OCI-LY1 (cell line): ENCODE data around the gene VIPR2.

Experiments used
- H2AFZ ChIP-seq: fragments of 200-600 bp; sonication (generic), shearing (Covaris generic); 2 replicates; pipeline ENCODE4 v1.6.0; 2014; ENCODE audit warnings: antibody characterized with exemption, mild to moderate bottlenecking, low read length
- H3F3A ChIP-seq: fragments of 200-600 bp; sonication (generic), shearing (Covaris generic); 2 replicates; pipeline ENCODE4 v1.6.0; 2014; ENCODE audit warnings: mild to moderate bottlenecking, antibody characterized with exemption, low read length, moderate library complexity; ENCODE audit not compliant: insufficient read depth
- H3K27ac ChIP-seq: fragments of 200-600 bp; sonication (generic); 2 replicates; pipeline ENCODE4 v1.5.1; 2014; ENCODE audit warnings: low read length, mixed run types, mild to moderate bottlenecking, low read depth; ENCODE audit not compliant: poor library complexity, severe bottlenecking
- H3K27me3 ChIP-seq: fragments of 200-600 bp; sonication (generic); 2 replicates; pipeline ENCODE4 v1.6.0; 2014; ENCODE audit warnings: antibody characterized with exemption, mild to moderate bottlenecking, low read length, moderate library complexity; ENCODE audit not compliant: insufficient read depth
- H3K36me3 ChIP-seq: fragments of 200-600 bp; sonication (generic); 2 replicates; pipeline ENCODE4 v1.6.1; 2014; ENCODE audit warnings: mild to moderate bottlenecking, antibody characterized with exemption, low read length, moderate library complexity, mixed read lengths; ENCODE audit not compliant: insufficient read depth
- H3K4me1 ChIP-seq: fragments of 200-600 bp; sonication (generic); 2 replicates; pipeline ENCODE4 v1.5.1; 2014; ENCODE audit warnings: mild to moderate bottlenecking, low read length, moderate library complexity; ENCODE audit not compliant: insufficient read depth, severe bottlenecking
- H3K4me2 ChIP-seq: fragments of 200-600 bp; sonication (generic), shearing (Covaris generic); 2 replicates; pipeline ENCODE4 v1.6.1; 2014; ENCODE audit warnings: low read length
- H3K4me3 ChIP-seq: fragments of 200-600 bp; sonication (generic); 2 replicates; pipeline ENCODE4 v1.5.1; 2014; ENCODE audit warnings: low read length, low read depth, mild to moderate bottlenecking, mixed read lengths; ENCODE audit not compliant: poor library complexity, severe bottlenecking
- H3K79me2 ChIP-seq: fragments of 200-600 bp; shearing (Covaris generic); 2 replicates; pipeline ENCODE4 v1.6.1; 2016; ENCODE audit warnings: mixed run types, low read length, mixed read lengths; ENCODE audit not compliant: insufficient read depth
- H3K9ac ChIP-seq: fragments of 200-600 bp; sonication (generic), shearing (Covaris generic); 2 replicates; pipeline ENCODE4 v1.6.1; 2014; ENCODE audit warnings: mild to moderate bottlenecking, low read length, mixed read lengths
- H3K9me2 ChIP-seq: fragments of 200-600 bp; sonication (generic), shearing (Covaris generic); 2 replicates; pipeline ENCODE4 v1.6.1; 2014; ENCODE audit warnings: low read depth, mild to moderate bottlenecking, low read length, mixed read lengths
- H3K9me3 ChIP-seq: fragments of 200-600 bp; shearing (Covaris generic); 2 replicates; pipeline ENCODE4 v1.6.1; 2014; ENCODE audit warnings: low read length, mixed read lengths
- H4K20me1 ChIP-seq: fragments of 200-600 bp; sonication (generic), shearing (Covaris generic); 2 replicates; pipeline ENCODE4 v1.6.0; 2016; ENCODE audit warnings: mild to moderate bottlenecking, low read length; ENCODE audit not compliant: insufficient read depth
- CTCF ChIP-seq: fragments of 200-600 bp; sonication (generic), shearing (Covaris generic); IDR thresholded peaks from 2 replicates; pipeline ENCODE4 v1.5.1; 2017; ENCODE audit warnings: mild to moderate bottlenecking, antibody characterized with exemption, low read length, moderate library complexity, mixed read lengths
- EZH2 ChIP-seq: fragments of 200-600 bp; sonication (generic), shearing (Covaris generic); IDR thresholded peaks from 2 replicates; pipeline ENCODE4 v1.8.0; 2017; ENCODE audit warnings: borderline replicate concordance, mixed run types, mild to moderate bottlenecking, antibody characterized with exemption, low read length, moderate library complexity, mixed read lengths

The VIPR2 gene

GRCh38 chr7:159152816-159153215 is 8.1 kb upstream of the VIPR2 start:
- no peaks in the 10 kb centered on the region for H3K79me2 ChIP-seq
- H3K4me1 ChIP-seq = no peaks in the 10 kb centered on the region
- H3K9me3 ChIP-seq = no peaks in the 10 kb centered on the region
- H3K27me3 ChIP-seq = no peaks in the 10 kb centered on the region
- H3K9ac ChIP-seq = no peak overlapping the region
- H3K9me2 ChIP-seq = no peaks in the 10 kb centered on the region
- H3K27ac ChIP-seq = no peak overlapping the region
- no peaks in the 10 kb centered on the region for H3F3A ChIP-seq
- no peak overlapping the region for H3K4me3 ChIP-seq
- no peak overlapping the region for H3K4me2 ChIP-seq
- no peak overlapping the region for H2AFZ ChIP-seq
- no peaks in the 10 kb centered on the region for H4K20me1 ChIP-seq
- TF ChIP-seq CTCF (no peak), EZH2 (no peak)
- H3K36me3 ChIP-seq = no peaks in the 10 kb centered on the region

DNA sequence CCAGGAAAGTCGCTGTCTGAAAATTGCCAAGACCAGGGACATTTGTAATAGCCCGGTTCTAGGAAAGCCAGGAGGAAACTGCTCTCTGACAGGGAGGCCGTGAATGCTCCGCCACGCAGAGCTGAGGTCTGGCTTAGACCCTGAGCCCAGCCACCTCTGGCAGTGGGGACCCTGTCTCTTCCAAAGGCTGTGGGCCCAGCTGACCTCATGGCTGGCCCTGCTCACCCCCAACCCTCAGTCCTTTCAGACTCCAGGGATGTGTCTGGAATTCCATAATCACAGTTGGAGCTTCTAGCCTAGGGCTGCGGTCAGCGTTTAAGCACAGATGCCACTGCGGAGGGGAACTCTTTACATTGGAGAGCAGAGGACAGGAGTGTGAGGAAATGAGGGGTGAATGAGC is 6.6 kb upstream of the VIPR2 start:
- Histone ChIP-seq H3K9ac (no peak overlapping the region), H3K79me2 (no peaks in the 10 kb centered on the region), H3F3A (no peaks in the 10 kb centered on the region), H4K20me1 (no peaks in the 10 kb centered on the region), H3K36me3 (no peaks in the 10 kb centered on the region), H3K4me1 (no peaks in the 10 kb centered on the region), H3K9me3 (no peaks in the 10 kb centered on the region), H3K27ac (no peak overlapping the region), H3K27me3 (no peaks in the 10 kb centered on the region), H3K9me2 (no peaks in the 10 kb centered on the region), H3K4me3 (no peak overlapping the region), H2AFZ (no peak overlapping the region), H3K4me2 (no peak overlapping the region)
- TF ChIP-seq CTCF = no peak
- TF ChIP-seq EZH2 = no peak

DNA sequence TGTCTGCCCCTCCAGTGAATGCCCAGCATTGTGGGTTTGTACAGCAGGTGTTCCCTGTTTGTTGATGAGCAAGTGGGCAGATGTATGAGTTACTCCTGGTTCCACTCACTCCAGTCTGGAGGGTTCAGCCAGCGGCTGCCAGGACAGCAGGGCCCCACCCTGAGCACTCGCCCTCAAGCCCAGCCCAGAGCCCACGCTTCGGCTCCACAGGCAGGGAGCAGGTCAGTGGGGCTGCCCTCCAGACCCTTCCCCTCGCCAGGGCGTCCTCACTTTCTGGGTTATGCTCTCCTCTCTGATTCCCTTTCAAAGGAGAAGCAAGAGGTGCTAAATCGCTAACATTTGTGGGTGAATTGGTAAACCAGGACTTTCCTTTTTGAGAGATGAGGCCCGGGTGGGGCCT is 4.8 kb upstream of the VIPR2 start:
- Histone ChIP-seq H3K9me2 (no peaks in the 10 kb centered on the region), H3F3A (no peaks in the 10 kb centered on the region), H3K4me3 (no peak overlapping the region), H4K20me1 (no peaks in the 10 kb centered on the region), H3K9me3 (0 out of 2 replicates have a peak, but pooled peaks cover 3% of the 10 kb centered on the region), H3K4me1 (no peaks in the 10 kb centered on the region), H3K4me2 (no peak overlapping the region), H3K9ac (no peak overlapping the region), H3K36me3 (no peaks in the 10 kb centered on the region), H3K27me3 (no peaks in the 10 kb centered on the region), H2AFZ (no peak overlapping the region), H3K79me2 (no peaks in the 10 kb centered on the region), H3K27ac (no peak overlapping the region)
- TF ChIP-seq EZH2 (no peak), CTCF (no peak)
